Measurements from ENCODE around the gene KY.

KY gene

DNA sequence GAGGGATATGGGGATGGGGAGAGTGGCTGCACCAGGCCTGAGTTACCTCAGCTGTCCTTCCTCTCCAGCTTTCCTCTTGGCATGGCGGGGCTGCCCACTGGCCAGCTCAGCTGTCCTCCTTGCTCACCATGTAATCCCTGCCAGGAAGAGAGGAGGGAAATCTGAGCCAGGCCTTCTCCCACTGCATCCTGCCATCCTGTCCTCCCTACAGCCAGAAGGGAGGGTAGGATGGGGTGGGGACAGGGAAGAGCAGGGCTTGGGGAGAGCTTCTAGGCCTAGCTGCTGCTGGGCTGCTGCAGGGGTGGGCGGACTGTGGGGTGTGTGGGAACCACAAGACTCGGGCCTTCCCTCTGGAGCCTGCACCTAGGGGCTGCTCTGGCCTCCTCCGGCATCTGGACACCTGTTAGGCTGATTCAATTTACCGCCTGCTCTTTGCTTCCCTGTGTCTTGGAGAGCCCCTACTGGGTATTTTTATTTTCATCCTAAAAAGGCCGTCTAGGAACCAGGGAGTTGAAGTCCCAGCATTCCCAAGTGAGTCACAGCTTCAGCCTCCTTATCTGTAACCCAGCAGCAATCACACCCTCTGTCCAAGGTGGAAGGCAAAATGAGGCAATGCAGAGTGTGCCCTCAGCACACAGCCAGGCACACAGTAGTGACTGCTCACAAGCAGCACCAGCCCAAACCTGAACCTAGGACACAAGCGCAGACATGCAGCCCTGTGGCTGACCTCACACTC is 13.1 kb upstream of the KY start:
- in situ Hi-C loops (cut with MboI; ENCODE audit: low pct_unique_long_range_greater_than_20kb, low sequenced_read_pairs, unreplicated experiment) = no loop called here
- TF ChIP-seq, protein P1, sequence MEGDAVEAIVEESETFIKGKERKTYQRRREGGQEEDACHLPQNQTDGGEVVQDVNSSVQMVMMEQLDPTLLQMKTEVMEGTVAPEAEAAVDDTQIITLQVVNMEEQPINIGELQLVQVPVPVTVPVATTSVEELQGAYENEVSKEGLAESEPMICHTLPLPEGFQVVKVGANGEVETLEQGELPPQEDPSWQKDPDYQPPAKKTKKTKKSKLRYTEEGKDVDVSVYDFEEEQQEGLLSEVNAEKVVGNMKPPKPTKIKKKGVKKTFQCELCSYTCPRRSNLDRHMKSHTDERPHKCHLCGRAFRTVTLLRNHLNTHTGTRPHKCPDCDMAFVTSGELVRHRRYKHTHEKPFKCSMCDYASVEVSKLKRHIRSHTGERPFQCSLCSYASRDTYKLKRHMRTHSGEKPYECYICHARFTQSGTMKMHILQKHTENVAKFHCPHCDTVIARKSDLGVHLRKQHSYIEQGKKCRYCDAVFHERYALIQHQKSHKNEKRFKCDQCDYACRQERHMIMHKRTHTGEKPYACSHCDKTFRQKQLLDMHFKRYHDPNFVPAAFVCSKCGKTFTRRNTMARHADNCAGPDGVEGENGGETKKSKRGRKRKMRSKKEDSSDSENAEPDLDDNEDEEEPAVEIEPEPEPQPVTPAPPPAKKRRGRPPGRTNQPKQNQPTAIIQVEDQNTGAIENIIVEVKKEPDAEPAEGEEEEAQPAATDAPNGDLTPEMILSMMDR (IDR thresholded peaks at IDR 0.05; ENCODE audit: extremely low read depth, insufficient read depth, missing control alignments) = no peak
- no peak for DNase-seq (ENCODE audit: low spot score)

DNA sequence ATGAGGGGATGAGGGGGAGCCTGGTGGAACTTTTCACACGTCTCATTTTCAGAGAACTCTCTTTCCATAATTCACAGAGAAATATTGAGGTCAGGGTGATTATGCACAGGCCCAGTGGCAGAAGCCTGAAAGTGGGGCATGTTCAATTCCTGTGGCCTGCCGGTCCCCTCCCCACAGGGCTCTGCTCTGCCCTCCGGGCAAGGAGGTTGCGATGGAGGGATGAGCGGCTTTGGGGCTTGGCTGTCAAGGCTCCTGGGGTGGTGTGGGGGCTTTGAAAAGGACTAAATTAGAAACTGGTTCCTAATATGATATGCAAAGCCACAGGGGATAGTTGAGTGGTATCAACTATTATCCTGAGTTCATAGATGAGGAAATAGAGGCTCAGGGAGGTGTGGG is 9.2 kb upstream of the KY start:
- TF ChIP-seq, protein P1 (IDR thresholded peaks at IDR 0.05; ENCODE audit: extremely low read depth, insufficient read depth, missing control alignments) = no peak
- no peak for DNase-seq (ENCODE audit: low spot score)
- in situ Hi-C loops (cut with MboI; ENCODE audit: low pct_unique_long_range_greater_than_20kb, low sequenced_read_pairs, unreplicated experiment) = no loop called here

DNA sequence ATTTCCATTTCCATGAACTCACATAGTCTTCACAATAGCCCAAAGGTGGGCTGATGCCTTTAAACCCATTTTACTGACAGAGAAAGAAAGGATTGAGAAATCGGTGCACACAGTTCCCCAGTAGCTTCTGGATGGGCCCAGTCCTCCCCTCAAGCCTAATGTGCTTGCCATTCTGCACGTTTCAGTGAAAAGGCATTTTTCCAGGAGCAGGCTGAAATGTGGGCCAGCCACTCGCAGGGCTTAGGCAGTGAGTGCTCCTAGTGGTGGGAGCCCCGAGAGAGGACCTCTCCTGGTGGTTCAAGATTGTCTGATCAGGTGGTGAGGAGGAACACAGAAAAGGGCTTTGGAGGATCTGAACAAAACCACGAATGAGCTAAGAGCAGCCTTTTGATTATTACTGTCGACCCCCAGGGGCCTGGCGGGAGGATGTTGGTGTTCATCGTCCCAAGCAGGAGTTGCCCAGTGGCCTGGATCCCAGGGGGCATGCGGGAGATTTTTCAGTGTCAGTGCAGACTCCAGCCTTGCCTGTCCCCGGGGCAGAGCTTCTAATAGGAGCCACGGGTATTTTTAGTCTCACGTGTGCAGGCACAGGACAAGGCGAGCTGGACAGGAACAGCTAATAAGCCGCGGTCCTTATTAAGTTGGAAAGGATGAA is 8.7 kb upstream of the KY start:
- TF ChIP-seq, protein P1 (IDR thresholded peaks at IDR 0.05; ENCODE audit: extremely low read depth, insufficient read depth, missing control alignments) = no peak
- no peak for DNase-seq (ENCODE audit: low spot score)
- in situ Hi-C loops (cut with MboI; ENCODE audit: low pct_unique_long_range_greater_than_20kb, low sequenced_read_pairs, unreplicated experiment) = no loop called here

DNA sequence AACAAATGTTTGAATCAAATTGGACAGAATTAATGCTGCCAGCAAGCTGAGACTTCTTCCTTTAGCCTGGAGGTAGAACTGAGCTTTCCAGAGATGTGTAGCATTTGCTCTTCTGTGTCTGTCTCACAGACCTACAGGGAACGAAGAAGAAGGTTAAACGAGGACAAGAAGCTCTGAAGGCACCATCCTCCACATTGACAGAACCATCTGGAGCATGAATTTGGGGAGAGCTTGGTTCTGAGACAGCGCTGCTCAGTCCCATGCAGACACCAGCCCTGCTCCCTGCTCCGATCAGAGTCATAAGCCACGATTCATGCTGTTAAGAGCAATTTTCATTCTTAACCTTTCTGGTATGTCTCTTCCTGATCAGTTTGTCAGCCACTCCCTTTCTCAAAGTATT is 7.7 kb upstream of the KY start:
- DNase-seq (ENCODE audit: low spot score) = no peak
- in situ Hi-C loops (cut with MboI; ENCODE audit: low pct_unique_long_range_greater_than_20kb, low sequenced_read_pairs, unreplicated experiment) = no loop called here
- TF ChIP-seq, protein P1 (IDR thresholded peaks at IDR 0.05; ENCODE audit: extremely low read depth, insufficient read depth, missing control alignments) = no peak

DNA sequence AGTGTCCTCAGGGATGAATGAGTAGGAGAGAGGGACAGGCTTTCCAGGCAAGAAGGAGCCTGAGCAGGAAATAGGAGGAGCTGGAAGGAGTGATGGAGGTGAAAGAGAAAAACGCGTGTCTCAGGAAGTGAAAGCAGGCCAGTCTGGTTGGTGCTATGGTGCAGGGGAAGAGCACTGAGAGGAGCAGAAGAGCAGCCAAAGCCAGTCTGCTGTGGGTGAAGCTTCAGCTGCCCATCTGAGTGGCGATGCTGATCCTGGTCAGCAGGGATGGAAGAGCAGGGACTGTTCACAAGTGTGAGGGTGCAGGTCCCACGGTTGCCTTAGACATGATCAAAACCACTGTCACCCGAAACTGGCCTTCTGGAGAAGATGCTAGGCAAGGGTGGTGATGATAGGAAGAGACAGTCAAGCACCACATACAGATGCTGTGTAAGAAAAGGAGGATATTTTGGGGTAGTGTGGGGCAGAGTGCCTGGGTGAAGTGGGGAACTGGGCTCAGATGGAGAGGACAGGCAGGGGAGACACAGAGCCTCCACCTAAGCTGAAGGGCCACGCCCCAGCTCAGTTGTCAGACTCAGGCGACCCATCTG is 5.5 kb upstream of the KY start:
- TF ChIP-seq, protein P1 (IDR thresholded peaks at IDR 0.05; ENCODE audit: extremely low read depth, insufficient read depth, missing control alignments) = no peak
- in situ Hi-C loops (cut with MboI; ENCODE audit: low pct_unique_long_range_greater_than_20kb, low sequenced_read_pairs, unreplicated experiment) = no loop called here
- DNase-seq (ENCODE audit: low spot score) = no peak

DNA sequence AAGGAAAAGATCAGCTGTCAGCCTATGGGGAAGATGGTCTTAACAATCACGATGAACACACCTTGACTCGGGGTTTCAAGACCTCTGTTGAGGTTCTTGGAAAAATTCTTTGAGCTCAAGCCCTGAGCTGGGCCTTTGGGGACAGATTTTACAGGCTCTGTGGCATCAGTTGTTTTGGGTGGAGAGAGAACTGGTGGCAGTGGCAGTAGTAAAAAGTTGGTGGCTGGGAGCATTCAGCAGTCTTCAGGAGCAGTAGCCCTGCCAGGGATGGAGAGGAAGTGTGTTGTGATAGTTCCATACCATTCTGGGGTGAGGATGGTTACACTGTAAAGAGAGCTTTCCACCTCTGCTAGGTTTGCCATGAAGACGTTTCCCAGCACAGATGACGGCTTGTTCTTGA is 4.9 kb upstream of the KY start:
- TF ChIP-seq, protein P1 (IDR thresholded peaks at IDR 0.05; ENCODE audit: extremely low read depth, insufficient read depth, missing control alignments) = no peak
- DNase-seq (ENCODE audit: low spot score) = no peak
- in situ Hi-C loops (cut with MboI; ENCODE audit: low pct_unique_long_range_greater_than_20kb, low sequenced_read_pairs, unreplicated experiment) = no loop called here

Measured in GM13977 (cell line).